ENCODE data around the gene TRABD2A. TPM values are rescaled to one million over a fixed set of nuclear protein-coding genes. Genes with fewer than 3 reads are reported as not detected.

TRABD2A gene
- total and polyA plus RNA-seq, 8 donors = 0.19 to 0.59 (median 0.28) TPM; not detected in 1

DNA sequence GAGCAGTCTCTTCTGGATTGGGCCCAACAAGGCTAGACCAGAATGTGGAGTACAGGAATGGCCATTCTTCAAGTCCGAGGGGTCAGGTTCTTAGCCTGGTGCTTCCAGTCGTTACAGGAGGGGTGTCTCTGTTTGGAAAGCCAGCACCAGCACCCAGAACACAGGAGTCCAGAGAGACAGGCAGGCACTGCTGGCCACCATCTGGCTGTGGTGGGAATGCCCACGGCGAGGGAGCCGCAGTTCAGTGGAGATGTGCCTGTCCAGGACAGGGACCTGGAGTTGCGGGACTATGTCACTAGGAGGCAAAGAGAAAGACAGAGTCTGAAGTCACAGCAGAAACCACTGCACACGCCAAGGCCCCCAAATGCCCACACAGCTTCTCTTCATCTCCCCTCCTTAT, 59.1 kb downstream of the TRABD2A start:
- Histone ChIP-seq H3K36me3 (no peaks in the 10 kb centered on the region), H3K4me3 (no peak overlapping the region), H3K9me3 (no peaks in the 10 kb centered on the region), H3K27ac (no peak overlapping the region), H3K4me1 (no peaks in the 10 kb centered on the region), H3K27me3 (no peaks in the 10 kb centered on the region)
- TF ChIP-seq, protein P1, sequence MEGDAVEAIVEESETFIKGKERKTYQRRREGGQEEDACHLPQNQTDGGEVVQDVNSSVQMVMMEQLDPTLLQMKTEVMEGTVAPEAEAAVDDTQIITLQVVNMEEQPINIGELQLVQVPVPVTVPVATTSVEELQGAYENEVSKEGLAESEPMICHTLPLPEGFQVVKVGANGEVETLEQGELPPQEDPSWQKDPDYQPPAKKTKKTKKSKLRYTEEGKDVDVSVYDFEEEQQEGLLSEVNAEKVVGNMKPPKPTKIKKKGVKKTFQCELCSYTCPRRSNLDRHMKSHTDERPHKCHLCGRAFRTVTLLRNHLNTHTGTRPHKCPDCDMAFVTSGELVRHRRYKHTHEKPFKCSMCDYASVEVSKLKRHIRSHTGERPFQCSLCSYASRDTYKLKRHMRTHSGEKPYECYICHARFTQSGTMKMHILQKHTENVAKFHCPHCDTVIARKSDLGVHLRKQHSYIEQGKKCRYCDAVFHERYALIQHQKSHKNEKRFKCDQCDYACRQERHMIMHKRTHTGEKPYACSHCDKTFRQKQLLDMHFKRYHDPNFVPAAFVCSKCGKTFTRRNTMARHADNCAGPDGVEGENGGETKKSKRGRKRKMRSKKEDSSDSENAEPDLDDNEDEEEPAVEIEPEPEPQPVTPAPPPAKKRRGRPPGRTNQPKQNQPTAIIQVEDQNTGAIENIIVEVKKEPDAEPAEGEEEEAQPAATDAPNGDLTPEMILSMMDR (IDR thresholded peaks at IDR 0.05) = no peak
- intact Hi-C loops (cut with DNase I) = no loop called here
- WGBS, 2 donors = 87 to 96% methylated on average over 7 of the region's 7 CpGs
- DNase-seq = no peak
- FAIRE-seq = no peak
- no peak for ATAC-seq

GRCh38 chr2:84817239-84817655, 63.6 kb downstream of the TRABD2A start:
- intact Hi-C loops (cut with DNase I) = no loop called here
- ATAC-seq = no peak
- Histone ChIP-seq H3K27me3 (no peaks in the 10 kb centered on the region), H3K36me3 (no peaks in the 10 kb centered on the region), H3K4me1 (no peaks in the 10 kb centered on the region), H3K27ac (no peak overlapping the region), H3K4me3 (no peak overlapping the region), H3K9me3 (no peaks in the 10 kb centered on the region)
- 83 to 84% methylated on average over 2 of the region's 2 CpGs for WGBS, 2 donors
- FAIRE-seq = no peak
- TF ChIP-seq, protein P1 (IDR thresholded peaks at IDR 0.05) = no peak
- no peak for DNase-seq

GRCh38 chr2:84816426-84817026, 64.4 kb downstream of the TRABD2A start:
- no peak for ATAC-seq
- DNase-seq = no peak
- intact Hi-C loops (cut with DNase I) = no loop called here
- H3K27ac ChIP-seq = no peak overlapping the region
- no peaks in the 10 kb centered on the region for H3K9me3 ChIP-seq
- FAIRE-seq = no peak
- TF ChIP-seq, protein P1 (IDR thresholded peaks at IDR 0.05) = no peak
- H3K4me3 ChIP-seq = no peak overlapping the region
- no peaks in the 10 kb centered on the region for H3K27me3 ChIP-seq
- WGBS, 2 donors = 89 to 97% methylated on average over 6 of the region's 6 CpGs
- H3K4me1 ChIP-seq = no peaks in the 10 kb centered on the region
- H3K36me3 ChIP-seq = no peaks in the 10 kb centered on the region

DNA sequence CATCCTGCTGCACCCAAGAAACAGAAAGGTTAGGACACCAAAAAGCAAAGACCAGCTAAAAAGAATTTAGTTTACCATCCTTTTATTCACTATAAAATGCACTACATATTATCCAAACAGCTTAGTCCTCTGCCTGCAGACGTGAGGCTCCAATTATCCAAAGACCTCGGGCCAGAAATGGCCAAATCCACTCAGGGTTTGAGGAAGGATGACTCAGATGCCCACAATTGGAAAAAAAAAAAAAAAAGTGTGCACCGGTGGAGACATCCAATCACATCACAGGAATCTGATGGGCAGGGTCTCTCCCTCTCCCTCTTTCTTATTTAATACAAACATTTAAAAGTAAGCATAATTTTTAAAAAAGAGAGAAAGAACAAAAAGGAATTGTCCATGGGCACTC, 65.7 kb downstream of the TRABD2A start:
- no peak for FAIRE-seq

More for the DNA sequence above, 65.7 kb downstream of the TRABD2A start:
- no peak overlapping the region for H3K27ac ChIP-seq
- H3K36me3 ChIP-seq = no peaks in the 10 kb centered on the region
- ATAC-seq = no peak
- H3K27me3 ChIP-seq = no peaks in the 10 kb centered on the region
- no peak for DNase-seq
- WGBS, 2 donors = 65 to 71% methylated on average over 3 of the region's 3 CpGs
- no peak overlapping the region for H3K4me3 ChIP-seq
- no peaks in the 10 kb centered on the region for H3K9me3 ChIP-seq
- no peaks in the 10 kb centered on the region for H3K4me1 ChIP-seq
- intact Hi-C loops (cut with DNase I) = no loop called here
- TF ChIP-seq, protein P1 (IDR thresholded peaks at IDR 0.05) = no peak
